Urothelium cell line (cell line): ENCODE results near the gene FCER1G.
"Not testable (repeated sequence)": the region's sequence is repeated elsewhere in the genome, so short reads cannot be mapped to it uniquely, and the experiment has no call there.

Source experiments
- DNase-seq: peaks from one replicate; pipeline ENCODE4 v3.0.0; 2011; ENCODE audit warnings: low spot score, mixed read lengths
- FAIRE-seq: peaks from 2 replicates; lab custom pipeline; 2011; peaks lifted over from hg19 to GRCh38; lab: Jason Lieb, UNC

FCER1G gene

DNA sequence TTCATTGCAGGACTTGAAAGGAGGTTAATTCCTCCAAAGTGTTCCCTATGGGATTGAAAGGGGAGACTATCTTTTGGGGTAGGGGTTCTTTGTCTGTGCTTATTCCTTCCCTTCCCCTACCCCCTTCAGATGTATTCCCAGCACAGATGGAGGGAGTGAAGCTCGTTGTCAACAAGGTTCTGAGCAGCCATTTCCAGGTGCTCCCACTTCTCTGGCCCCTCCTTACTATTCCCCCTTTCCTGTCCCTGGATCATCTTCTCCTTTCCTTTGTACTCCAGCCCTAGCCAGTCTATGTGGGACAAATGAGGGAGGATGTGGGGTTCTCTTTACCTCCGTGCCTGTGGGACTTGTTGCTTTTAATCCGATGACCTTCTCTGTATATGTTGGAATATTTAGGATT is 11.7 kb downstream of the FCER1G start:
- DNase-seq (no peak), FAIRE-seq (no peak)

DNA sequence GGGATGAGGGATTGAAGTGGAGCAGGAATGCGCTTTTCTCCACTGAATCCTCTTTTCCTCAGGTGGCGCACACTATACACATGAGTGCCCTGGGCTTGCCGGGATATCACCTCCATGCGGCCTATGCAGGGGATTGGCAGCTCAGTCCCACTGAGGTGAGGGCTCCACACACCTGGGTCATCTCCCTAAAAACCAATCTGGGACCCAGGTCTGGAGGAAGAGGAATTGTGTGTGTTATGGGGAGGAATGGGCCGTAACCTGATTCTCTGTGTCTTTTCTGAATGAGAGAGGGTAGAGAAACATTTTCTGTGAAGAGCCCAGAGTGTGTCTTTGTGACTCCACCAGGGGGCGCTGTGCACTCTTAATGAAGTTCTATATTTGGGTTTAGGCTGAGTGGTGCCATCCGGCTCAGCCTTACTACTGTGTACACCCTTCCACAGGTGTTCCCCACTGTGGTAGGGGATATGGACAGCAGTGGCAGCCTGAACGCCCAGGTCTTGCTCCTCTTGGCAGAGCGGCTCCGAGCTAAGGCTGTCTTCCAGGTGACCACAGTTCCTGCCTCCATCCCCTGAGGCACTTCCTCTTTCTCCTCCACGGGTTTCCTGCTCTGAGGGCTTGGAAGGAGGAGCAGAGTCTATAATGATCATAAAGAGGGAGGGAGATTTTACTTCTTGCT is 12.2 kb downstream of the FCER1G start:
- FAIRE-seq (no peak), DNase-seq (peak; percentile 73)

DNA sequence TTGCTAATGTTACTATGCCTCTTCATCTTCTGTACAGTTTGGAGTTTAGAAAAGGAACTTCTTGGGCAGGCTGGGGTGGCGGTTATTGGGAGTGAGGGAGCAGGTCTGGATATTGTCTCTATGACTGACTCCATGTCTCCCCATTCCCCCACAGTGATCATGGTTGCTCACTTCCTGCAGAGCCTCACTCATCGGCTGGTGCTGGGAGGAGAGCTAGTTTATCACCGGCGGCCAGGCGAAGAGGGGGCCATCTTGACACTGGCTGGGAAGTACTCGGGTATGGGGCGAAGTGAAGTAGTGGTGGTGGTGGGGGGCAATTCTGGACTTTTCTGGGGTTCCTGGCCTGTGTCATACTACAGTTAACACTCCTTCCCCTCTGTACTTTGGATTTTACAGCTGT is 12.9 kb downstream of the FCER1G start:
- DNase-seq (no peak), FAIRE-seq (no peak)

DNA sequence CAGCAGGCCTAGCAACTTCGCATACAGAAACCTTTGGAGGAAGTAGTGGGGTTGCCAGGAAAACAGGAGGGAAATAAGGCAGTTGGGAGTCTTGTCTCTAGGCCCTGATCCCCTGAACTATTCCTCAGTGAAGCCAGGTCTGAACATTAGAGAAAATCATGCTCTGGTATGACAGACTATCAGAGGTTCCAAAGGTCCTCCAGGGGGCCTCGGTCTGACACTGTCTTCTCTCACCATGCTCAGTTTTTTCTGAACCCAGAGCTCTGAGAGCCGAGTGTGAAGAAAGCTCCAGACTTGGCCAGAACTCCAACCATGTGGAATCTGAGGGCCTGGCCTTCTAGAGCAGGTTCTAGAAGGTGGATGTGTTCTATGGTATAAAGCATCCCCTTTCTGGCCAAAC is 14.8 kb downstream of the FCER1G start:
- no peak for DNase-seq
- no peak for FAIRE-seq

DNA sequence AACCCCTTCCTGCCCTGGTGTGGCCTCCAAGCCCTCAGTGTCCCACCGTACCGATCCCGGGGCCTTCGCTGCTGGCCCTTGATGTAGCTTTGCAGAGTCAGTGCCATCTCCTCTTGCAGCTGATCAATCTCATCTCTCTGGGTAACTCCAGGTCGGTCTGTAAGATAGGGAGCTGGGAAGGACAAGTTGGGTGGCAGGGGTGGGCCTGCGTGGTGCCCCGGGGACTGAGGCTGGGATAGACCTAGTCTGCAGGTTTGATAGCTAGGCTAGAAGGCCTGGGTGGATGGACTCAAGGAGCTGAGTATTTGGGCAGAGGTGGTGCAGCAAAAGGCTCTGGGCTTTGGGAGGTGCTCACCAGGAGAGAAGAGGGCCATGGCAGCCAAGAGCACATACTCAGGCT is 15.7 kb downstream of the FCER1G start:
- FAIRE-seq, result no peak
- DNase-seq, result no peak

DNA sequence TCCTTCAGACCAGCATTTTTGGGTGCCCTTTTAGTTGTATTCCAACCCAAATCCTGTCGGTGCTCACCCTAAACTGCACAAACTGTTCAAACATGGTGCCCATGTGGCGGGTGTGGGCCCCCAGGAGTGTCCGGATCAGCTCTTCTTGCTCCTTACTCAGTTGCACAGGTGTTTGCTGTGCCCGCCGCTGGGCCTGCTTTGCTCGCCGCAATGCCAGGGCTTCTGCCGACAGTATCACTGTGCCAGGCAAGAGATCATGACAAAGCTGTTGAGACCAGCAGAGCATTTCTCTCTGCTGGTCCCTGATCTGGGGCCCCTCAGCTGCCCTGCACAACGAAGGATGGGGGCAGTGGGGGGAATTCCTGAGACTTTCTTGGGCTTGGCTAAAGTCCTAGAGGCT is 18.0 kb downstream of the FCER1G start:
- no peak for FAIRE-seq

DNA sequence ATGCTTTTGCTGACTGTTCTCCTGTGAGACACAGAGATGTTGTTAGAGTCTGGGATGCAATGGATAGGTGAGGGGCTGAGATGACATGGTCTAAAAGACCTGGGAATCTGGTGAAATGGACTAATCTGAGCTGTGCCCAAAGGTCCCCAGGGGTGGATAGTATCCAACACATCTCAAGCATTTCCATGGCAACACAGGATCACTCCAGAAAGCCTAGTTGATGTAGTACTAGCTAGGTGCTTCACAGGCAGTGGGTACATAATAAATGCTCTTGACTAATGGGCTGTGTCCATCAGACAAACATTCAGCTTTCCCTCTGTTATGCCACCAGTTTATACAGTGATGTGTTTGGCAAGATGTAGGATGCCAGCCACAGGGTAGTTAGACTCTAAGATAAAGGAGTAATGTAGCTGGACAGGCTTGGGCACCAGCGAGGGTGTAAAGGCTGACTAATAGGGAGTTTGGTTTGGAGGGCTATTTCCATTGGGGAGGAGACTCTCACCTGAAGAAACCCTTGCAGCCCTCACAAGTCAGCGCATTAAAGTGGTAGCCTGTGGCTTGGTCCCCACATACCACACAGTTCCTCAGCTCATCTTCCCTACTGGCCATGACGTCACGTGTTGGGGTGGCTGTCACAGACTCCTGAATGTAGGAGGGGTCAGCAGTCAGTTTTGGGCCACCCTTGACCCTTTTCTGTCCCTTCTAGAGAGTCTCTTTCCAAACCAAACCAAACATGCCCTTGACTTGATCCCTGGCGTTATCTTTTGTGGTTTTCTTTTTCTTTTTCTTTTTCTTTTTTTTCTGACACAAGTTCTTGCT is 21.1 kb downstream of the FCER1G start:
- FAIRE-seq, result no peak
- DNase-seq, result no peak

More for the DNA sequence above, 18.0 kb downstream of the FCER1G start:
- no peak for DNase-seq

DNA sequence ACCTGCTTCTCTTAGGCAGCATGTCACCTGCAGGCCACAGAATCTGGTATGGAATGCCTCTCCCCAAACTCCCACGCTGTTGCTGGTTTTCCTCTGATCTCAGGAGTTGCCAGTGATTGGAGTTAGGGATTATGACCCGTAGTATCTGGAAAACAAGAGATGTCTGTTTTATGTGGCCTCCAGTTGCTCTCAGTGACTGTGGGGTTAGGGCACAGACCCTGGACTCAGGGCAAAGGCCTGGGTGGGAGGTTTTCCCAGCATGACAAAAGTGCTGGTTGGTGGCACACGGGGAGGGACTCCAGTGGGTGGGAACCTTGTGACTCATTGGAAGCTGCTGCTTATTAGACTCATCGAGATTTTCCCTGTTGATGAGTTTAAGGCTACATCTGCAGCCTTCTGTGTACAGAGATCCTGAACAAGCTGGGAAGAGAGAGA is 23.0 kb downstream of the FCER1G start, which contains the start of gene NR1I3:
TSS of gene NR1I3 (minus strand) at position 165 of the 435 bp plus-strand sequence. CDS start 1,638 bp downstream, outside the sequence.
- FAIRE-seq (no peak), DNase-seq (no peak)

DNA sequence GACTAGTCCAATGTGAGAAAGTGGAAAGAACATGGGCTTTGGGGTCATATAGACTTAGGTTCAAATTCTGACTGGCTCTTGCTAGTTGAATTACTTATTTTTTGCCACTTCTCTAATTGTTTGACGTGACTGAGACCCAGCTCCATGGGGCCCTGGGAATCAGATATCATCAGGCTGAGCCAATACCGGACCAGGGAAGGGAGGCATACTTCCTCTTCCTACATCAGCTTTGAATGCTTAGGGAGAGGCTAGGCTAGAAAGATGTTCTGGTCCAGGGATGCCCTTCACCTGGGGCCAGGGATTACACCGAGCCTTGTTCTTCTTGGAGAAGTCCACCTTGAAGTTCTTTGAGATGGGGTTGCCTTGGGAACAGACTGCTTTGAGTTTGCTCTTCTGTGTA is 26.6 kb downstream of the FCER1G start:
- FAIRE-seq, result no peak
- DNase-seq, result no peak

DNA sequence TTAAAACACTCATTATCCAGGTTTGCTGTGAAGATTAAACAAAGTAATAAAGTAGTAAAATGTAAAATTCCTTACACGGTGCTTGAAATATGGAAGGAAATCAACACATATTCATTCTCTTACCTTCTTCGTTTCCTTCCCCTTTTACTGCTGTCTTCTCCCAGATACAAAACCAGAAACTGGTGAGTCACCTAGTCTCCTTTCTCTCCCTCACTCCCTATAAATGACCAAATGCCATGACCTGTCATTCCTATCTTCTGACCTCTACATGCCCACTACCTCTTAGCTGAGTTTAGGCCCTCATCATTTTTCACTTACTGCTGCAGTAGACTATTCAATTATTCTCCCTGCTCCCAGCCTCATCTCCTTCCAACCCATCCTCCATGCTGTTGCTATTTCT is 27.2 kb downstream of the FCER1G start:
- DNase-seq (no peak), FAIRE-seq (no peak)

DNA sequence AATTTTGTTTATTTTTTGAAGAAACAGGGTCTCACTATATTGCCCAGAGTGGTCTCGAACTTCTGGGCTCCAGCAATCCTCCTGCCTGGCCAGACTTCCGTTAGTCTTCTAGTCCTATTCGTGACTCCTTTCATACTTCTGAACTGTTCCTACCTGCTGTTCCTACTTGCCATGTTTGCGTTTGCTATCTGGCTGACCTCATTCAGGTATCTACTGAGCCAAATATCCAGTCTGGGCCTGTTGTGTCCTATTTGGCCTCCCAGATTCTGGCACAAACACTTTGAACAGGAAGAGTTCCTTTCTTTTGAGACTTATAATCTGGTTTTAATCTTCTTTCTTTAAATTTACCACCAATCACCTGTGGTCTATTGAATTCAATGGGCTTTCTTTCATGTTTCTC is 29.8 kb downstream of the FCER1G start:
- no peak for DNase-seq
- no peak for FAIRE-seq

DNA sequence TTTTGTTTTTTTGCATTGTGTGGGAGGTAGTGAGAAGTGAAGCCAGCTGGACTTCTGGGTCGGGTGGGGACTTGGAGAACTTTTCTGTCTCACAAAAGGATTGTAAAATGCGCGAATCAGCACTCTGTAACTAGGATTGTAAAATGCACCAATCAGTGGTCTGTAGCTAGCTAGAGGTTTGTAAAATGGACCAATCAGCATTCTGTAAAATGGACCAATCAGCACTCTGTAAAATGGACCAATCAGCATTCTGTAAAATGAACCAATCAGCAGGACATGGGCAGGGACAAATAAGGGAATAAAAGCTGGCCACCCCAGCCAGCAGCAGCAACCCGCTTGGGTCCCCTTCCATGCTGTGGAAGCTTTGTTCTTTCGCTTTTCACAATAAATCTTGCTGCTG is 35.0 kb downstream of the FCER1G start:
- not testable (repeated sequence) for FAIRE-seq

DNA sequence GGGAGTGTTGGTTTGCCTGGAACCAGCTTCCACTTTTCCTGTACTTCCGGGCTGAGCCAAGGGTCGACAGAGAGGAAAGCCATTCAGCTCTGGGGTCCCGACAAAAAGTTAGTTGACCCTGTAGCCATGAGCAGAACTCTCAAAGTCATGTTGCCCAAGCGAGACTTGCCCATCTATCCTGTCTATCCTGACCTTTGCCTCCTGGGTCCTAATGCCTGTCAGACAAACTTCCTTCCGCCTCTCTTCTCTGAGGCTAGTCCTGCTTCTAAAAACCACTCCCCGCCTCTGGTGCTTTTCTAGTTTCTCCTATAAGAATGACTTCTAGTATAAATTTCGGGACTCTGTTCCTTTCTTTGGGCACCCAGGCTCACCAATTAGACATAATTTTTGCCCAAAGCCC is 35.7 kb downstream of the FCER1G start:
- no peak for DNase-seq
- FAIRE-seq, result no peak

More for the DNA sequence above, 35.0 kb downstream of the FCER1G start:
- DNase-seq, result not testable (repeated sequence)

DNA sequence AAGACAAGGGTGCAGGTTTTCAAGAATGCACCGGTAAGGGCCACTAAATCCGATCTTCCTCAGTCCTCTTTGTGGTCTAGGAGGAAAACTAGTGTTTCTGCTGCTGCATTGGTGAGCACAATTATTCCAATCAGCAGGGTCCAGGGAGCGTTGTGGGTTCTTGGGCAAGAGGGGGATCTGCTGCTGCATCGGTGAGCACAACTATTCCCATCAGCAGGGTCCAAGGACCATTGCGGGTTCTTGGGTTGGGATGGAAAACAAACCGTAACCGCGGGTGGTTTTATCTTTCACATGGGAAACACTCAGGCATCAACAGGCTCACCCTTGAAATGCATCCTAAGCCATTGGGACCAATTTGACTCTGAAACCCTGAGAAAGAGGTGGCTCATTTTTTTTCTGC is 36.5 kb downstream of the FCER1G start:
- DNase-seq (no peak), FAIRE-seq (no peak)

DNA sequence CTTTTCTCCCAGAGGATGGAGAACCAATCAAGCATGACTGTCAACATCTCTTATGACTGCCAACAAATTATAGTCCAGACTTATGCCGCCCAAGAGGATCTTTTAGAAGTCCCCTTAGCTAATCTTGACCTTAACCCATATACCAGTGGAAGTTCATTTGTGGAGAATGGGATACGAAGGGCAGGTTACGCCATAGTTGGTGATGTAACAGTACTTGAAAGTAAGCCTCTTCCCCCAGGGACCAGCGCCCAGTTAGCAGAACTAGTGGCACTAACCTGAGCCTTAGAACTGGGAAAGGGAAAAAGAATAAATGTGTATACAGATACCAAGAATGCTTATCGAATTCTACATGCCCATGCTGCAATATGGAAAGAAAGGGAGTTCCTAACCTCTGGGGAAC is 40.2 kb downstream of the FCER1G start:
- DNase-seq, FAIRE-seq: not testable (repeated sequence)

DNA sequence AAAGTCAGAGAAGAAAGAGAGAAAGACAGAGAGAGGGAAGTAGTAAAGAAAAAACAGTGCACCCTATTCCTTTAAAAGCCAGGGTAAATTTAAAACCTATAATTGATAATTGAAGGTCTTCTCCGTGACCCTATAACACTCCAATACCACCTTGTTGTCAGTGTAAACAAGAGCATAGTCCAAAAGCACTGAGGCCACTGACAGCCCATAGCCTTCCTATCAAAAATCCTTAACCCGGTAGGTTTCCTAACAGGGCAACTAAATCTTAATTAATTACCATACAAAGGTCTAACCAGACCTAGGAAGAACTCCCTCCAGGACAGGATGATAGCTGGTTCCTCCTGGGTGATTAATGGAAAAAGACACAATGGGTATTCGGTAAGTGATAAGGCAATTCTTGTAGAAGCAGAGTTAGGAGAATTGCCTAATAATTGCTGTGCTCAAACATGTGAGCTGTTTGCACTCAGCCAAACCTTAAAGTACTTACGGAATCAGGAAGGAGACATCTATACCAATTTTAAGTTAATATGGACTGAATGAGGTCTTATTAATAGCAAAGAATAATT is 40.9 kb downstream of the FCER1G start:
- not testable (repeated sequence) for DNase-seq, FAIRE-seq

DNA sequence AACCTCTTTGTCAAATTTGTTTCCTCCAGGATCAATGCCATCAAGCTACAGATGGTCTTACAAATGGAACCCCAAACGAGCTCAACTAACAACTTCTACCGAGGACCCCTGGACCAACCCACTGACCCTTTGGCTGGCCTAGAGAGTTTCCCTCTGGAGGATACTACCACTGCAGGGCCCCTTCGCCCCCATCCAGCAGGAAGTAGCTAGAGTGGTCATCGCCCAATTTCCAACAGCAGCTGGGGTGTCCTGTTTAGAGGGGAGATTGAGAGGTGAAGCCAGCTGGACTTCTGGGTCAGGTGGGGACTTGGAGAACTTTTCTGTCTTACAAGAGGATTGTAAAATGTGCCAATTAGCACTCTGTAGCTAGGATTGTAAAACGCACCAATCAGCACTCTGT is 42.0 kb downstream of the FCER1G start:
- FAIRE-seq, result not testable (repeated sequence)

DNA sequence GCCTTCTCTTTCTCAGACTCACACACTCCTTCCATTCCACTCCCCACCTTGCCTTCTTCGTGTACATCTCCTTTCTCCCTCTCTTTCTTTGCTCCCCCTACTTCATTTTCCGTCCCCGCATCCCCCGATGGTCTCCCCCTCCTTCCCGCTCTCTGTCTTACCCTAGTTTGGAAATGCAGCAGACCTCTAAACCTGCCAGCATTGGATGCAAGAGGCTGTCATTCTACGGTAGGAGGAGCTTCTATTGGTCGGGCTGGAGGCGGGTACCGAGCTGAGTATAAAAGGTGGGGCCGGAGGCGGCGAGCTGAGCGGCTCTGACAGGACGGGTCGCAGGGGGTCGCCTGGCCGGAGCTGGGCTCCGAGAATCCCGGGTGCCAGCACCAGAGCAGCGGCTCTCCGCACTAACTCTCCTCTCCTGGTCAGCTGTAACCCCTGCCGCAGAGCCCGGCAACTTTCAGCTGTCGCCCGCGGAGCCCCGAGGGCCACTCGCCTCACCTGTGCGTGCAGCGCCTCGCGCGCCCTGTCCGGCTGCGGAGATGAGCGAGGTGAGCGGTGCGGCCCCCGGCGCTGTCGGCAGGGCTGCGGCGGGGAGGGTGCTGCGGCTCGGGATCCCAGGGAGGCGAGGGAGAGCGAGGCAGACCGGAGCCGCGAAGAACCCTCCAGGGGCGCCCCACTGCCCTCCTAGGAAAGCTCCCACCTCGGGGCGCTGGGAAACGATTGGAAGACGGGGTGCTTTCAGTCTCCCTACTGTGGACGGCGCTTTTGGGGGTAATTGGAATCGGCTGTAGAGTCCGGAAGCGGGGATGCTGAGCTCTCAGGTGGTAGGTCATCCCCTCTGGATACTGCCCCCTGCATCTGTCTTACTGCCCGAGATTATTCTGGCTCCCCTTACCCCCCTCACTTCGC is 43.6 kb downstream of the FCER1G start, which contains the start of gene PCP4L1:
TSS of gene PCP4L1 (plus strand) at position 307 of the 906 bp plus-strand sequence. CDS start at position 537, 230 bp downstream.
- FAIRE-seq (no peak), DNase-seq (no peak)

More for the DNA sequence above, 42.0 kb downstream of the FCER1G start:
- not testable (repeated sequence) for DNase-seq

DNA sequence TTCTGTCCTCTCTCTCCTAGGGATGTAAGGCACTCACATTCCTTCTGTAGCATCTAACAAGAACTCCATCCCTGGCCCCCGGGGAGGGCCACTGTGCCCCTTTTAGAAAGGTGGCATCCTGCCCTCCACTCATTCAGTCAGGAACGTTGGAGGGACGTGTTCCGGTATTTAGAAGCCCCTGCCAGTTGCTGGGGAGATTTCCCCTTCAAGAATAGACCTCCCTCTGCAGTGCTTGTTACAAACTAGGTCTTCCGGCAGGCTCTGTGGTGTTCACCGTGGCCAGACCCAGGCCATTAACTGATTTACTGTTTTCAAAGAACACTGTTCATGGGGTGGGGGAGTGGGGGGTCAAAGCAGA is 44.2 kb downstream of the FCER1G start:
- DNase-seq, result no peak
- FAIRE-seq, result no peak

DNA sequence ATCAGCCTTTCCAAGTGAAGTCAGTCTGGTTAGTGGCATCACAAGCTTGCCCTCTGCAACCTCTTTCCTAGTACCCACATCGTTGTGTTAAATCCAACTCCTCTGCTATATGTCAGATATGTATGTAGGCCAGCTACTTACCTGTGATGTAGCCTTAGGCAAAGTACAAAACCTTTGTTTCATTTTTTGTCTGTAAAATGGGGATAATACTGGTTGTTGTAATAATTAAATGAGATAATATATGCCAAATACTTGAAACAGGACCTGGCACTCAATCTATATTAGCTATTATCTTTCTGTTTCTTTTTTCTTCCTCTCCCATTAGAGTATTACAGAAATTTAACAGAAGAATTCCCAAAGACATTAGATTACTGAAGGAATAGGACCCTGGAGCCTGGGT is 44.7 kb downstream of the FCER1G start:
- no peak for DNase-seq
- no peak for FAIRE-seq
